ENCODE data around the gene CACNA1C.
"Not testable (repeated sequence)": the region's sequence is repeated elsewhere in the genome, so short reads cannot be mapped to it uniquely, and the experiment has no call there.

CACNA1C gene

DNA sequence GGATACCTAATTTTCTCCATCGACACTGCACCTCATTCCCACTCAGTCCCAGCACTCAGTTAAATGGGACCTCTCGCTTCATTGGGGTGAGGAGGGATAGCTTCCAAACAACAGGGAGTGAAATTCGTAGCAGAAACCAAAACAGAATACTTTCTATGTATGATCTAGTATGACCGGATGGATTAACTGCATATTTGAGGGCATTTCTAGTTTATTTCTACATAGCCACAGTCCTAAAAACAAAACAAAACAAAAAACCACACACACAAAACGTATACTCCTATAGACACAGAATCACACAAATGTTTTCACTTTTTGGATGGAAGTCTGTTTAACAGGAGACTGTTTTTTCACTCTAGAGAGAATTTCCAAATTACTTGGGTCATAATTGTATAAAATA lies 434.5 kb downstream of the CACNA1C start:
- no peak for DNase-seq (ENCODE audit: low read depth)

DNA sequence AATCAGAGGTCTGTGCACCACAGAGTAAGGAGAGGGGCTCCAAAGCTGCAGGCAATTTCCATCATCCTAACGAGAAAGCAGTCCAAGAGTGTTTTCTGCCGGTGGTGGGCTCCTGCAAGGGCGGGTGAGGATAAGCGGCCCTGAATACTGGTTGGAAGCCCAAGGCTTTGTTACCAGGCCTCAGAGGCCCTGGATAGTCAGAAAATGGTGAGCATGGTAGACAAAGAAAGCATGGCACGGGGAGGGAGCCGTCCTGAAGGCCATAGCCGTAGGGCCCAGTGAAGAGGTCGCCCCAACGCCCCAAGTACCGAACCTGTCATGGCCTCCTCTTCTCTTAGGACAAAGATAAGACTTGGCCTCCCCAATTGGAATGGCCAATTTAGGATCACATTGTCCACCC lies 435.3 kb downstream of the CACNA1C start:
- DNase-seq (ENCODE audit: low read depth) = no peak

DNA sequence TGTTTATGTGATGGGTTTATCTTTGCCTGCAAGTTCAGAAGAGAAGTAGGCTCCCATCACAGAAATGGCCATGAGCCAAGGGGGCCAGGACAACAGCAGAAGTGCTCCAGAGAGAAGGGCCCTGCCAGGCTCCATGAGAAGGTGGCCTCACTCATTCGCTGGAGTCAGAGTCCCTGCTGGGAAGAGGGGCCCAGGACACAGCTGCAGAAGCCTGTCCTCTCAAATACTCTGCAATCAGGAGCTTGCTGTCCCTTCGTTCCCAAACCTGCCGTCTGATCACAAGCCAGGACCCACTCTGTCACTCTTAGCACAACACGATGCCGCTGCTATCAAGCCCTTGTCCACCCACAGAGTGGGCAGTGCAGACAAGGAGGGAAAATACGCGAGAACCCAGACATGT lies 435.8 kb downstream of the CACNA1C start:
- no peak for DNase-seq (ENCODE audit: low read depth)

DNA sequence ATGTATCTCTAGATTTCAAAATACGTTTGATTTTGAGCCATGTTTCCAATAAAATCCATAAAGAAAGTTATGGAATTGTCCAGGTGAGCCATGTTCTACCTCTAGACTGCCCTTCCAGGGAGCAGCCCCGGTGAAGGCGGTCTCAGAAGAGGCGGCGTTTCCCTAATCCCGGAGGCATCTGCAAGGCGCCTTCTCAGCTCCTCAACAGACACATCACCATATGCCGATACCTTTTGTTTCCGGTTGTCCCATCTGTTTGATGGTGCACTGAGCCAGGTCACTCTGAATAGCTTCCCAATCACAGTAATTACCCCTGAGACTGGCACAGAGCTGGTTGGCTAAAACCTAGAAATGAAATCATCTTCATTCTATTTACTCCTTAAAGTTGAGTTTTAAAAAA lies 436.5 kb downstream of the CACNA1C start:
- no peak for DNase-seq (ENCODE audit: low read depth)

DNA sequence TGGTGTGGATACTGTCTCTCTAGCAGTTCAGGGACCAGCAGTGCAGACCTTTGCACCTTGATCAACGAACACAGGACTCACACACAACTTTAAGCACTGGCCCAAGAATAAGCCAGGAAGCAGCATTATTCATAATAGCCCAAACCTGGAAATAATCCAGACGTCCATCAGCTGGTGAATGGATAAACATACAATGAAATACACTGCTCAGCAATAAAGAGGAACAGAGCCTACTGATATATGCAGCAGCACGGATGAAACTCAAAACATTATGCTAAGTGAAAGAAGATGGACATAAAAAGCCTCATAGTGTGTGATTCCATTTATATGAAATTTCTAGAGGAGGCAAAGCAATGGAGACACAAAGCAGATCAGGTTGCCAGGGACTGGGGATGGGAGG lies 438.0 kb downstream of the CACNA1C start:
- no peak for DNase-seq (ENCODE audit: low read depth)

DNA sequence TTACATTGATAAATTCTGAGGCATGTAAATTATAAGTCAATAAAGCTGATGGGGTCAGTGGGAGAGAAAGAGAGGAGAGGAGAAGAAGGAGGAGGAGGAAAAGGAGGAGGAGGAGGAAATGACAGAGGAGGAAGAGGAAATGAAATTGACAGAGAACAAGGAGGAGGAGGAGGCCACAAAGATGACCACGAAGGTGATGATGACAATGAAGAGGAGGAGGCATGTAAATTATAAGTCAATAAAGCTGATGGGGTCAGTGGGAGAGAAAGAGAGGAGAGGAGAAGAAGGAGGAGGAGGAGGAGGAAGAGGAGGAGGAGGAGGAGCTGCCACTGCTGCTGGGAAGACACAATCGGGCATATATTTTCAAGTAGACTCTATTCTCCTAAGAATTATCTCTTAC lies 438.6 kb downstream of the CACNA1C start:
- DNase-seq (ENCODE audit: low read depth) = not testable (repeated sequence)

DNA sequence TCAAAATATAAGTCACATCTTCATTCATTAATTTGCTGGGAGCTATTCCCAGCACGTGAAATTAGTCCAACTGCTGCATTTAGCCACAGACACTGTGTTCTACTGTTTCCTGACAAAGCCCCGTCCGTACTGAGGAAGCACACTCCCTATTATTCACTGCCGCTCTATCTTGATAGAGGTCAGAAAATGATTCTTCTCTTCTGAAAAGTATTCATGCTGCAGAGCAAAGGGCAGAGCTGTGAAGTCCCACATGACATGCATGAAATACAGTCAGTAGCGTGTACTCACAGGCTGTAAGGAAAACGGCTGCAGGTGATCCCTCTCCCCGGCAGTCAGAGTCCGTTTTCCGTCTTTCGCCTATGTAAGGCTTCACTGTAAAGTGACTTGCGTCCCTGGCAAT lies 439.4 kb downstream of the CACNA1C start:
- DNase-seq (ENCODE audit: low read depth) = no peak

DNA sequence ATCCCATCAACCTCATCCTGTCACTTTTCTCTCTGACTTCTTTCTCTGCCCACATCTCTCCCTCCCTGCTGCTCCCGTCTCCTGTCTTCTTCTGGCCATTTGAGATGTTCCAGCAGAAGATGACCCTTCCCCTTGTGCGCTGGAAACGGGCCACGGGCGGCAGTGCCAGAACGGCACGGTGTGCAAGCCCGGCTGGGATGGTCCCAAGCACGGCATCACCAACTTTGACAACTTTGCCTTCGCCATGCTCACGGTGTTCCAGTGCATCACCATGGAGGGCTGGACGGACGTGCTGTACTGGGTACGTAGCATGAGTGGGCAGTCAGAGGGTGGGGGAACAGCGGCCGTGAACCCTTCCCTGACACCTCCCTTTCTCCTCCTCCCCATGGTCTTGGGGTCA lies 440.3 kb downstream of the CACNA1C start:
- DNase-seq (ENCODE audit: low read depth) = no peak

DNA sequence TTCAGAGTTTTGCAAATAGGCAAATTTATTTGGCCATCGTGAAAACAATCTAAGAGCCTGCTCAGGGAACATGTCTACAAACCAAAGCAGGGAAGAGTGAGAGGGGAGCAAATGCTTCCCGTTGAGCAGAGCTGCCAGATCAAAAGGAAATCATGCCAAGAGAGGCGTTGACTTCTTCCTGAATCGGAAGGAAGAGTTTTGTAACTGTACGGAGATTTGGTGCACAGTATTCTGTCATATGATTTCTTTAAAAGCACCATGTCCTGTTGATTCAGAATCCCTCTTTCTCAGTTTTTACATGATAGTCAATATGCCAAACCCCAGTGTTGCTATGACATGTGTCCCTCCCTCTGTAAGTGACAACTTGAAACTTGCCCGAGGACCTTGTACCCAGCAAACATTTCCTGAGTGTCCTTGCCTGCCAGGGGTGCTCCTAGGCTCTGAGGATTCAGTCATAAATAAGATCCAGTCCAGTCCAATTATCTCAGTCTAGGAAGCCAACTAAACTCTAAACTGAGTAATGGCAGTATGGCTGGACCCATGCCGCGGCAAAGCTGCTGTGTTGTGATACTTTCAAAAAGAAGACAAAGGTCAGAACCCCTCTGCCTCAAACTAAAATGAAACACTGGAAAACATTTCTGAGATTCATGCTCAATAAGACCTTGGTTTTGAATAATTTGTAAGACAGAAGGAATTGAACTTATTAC lies 441.9 kb downstream of the CACNA1C start:
- DNase-seq (ENCODE audit: low read depth) = no peak

DNA sequence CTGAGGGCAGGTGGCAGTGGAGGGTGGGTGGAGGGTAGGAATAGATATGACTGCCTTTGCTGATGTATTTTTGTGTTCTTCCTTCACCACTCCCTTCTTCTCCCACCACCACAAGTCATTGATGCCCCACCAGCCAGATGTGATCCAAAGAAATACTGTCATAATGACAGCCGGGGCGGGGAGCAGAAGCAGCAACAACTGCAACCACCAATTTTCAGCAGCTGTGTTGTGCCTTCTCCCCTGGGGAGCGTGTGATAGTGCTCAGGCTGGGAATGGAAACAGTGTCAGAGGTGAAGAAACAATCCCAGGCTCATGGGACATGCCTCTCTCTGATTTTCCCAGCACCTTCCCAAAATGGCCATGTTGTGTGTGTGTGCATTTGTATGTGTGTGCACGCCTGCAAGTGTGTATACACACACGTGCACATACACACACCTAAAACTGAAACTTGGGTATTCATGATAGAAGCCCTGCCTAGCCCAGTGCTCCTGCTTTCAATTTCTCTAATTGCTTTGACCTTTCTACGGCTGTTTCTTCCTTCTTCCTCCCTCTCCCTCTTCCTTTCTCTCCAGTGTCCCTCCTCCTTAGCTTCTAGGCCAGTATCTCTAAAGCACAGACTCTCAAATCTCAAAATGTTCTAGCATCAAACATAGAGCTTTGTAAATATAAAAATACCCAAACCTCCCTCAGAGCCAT lies 442.8 kb downstream of the CACNA1C start:
- DNase-seq (ENCODE audit: low read depth) = no peak

DNA sequence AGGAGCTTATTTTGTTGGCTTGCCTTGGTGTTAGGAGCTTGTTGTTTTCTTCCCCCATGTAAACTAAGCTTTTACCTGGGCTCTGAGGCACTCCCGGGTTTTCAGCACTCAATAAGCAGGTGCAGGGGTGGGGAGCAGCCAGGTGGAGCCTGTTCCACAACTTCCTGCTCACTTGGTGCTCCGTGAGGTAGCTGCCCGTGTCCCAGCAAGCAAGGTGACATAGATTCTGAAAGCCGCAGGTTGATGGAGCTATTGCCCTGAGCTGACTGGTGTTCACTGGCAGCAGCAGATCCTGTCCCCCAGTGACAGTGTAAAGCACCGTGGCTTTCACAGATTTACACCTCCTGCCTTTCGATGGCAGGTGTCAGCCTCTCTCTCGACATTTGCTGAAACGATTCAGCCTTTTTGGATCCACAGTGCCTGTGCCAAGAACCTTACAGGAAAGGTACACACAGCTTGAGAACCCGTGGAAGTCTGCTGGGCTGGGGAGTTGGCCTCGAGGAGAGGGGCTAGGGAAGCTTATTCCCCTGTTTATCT lies 446.2 kb downstream of the CACNA1C start:
- DNase-seq (ENCODE audit: low read depth) = no peak

DNA sequence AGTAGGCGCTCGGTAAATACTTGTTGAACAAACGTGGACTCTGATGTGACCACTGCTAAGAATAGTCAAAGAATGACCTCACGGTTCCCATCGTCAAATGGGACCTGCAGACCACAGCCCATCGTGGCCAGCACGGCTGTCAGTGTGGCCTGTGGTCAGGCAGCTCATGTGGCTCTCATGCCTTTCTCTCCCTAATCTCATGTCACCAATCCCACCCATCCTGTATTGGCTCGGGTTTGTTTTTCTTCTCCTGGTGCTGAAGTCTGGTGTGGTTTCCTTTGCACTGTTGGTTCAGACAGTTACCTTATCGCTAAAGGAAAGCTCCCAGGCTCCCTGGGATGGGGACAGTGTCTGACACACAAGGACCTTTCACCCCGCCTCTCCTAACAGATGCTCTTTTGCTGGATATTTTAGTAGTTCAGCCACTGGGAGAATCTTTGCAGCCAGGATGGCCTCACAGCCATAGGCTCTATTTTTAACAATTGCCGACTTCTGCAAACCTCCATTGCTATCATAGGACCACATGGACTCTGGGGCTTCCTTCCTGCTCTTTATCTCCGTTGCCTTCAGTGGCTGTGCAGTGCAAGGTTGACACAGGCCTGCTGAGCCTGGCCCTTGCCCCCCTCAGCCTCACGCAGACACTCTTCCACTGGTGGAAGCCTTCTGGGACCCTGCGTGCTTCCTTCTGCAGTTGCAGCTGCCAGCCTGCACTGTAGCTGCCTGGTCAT lies 448.8 kb downstream of the CACNA1C start:
- DNase-seq (ENCODE audit: low read depth) = no peak

DNA sequence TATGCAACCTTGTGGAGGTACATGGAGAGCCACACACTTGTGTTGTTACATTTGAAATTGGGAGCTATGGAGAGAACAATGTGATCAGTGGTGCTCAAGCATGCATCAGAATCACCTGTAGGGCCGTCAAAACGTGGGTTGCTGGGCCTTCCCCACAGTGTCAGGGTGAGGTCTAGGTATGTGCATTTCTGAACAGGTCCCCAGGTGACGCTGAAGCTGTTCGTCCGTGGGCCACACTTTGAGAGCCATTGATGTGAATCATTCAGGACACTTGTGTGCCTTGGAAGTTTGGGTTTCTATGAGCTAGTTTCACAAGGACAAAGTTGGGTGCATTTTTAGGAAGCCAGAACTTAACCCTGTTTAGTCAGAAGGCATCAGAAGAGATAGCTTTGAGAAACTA lies 450.2 kb downstream of the CACNA1C start:
- no peak for DNase-seq (ENCODE audit: low read depth)

DNA sequence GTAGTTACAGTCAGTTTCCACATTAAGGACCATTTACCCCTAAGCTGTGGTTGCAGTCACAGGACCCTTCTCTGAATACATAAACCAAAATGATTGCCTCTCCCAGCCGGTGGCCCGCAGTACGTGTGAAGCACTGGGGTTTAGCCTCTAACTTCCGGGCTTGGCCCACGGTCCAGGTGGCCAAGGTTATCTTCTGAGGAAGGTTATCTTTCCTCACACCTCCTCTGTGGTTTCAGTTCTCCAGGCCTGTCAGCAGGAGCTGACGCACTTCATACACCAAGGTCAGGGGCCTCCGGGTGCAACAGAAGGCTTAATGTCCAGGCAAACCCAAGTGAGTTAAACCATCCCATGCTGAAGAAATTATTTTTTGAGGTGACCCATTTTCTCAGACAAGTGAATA lies 451.0 kb downstream of the CACNA1C start:
- DNase-seq (ENCODE audit: low read depth) = no peak

DNA sequence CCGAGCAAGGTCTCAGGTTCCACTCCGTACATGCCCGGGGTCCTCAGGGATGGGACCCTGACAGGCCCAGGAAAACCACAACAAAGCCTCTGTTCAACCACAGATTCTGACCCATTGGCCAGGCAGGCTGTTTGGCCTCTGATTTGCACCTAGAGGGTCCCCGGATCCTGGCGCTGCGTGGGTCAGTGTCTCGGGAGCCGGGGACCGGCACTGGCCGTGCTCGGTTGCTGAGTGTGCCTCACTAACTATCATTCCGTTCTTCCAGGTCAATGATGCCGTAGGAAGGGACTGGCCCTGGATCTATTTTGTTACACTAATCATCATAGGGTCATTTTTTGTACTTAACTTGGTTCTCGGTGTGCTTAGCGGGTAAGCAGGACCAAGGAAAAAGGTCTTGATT lies 451.8 kb downstream of the CACNA1C start:
- DNase-seq (ENCODE audit: low read depth) = no peak

DNA sequence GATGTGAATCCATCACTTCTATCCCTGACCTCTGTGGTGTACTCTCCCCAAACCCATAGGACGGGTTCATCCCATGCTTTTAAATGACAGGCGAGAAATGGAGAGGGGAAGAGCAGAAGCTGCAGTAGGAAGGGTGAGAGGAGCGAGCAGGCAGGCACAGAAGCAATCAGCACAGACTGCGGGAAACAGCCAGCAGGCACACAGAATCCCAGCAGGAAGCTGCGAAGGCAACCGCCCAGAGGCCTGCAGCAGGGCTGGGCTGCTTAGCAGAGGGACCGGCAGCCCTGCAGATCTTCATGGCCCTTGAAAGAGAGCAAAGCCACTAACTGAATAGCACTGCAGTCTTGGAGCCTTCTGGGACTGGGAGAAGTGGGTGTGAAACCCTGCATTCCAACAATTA lies 455.0 kb downstream of the CACNA1C start:
- DNase-seq (ENCODE audit: low read depth) = no peak

DNA sequence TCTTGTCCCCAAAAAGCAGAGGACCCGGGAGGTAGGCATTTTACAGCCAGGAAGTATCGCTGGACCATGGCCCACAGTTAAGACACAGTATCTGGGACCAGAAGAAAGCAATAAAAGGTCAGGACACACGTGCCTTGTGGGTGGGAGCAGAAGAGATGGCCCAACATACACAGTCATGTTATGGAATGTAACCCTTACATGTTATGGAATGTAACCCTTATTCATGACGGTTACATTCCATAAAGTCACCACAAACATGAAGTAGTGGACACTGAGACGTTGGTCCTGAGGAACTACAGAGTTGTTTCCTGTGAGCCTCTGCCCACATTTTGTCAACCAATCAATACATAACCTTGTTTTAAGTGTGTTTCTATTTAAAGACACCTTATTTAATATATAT lies 456.4 kb downstream of the CACNA1C start:
- DNase-seq (ENCODE audit: low read depth) = no peak

DNA sequence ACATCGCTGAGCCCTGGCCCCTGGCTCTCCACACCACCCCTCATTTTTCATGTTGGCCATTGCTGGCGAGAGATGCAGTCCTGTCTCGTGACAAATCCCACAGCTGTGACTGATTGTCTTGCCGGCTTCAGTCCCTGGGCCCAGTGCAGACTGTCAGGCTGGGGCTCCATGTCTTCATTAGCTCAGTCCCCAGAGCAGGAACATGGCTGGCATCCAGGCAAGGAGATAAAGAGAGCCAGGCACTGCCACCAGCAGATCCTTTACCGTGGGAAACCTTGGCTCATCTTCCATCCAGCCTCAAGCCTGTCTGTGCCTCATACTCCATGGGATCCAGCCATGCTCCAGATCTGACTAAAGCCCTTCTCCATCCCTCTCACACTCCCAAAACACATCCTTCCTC lies 457.3 kb downstream of the CACNA1C start:
- DNase-seq (ENCODE audit: low read depth) = no peak

DNA sequence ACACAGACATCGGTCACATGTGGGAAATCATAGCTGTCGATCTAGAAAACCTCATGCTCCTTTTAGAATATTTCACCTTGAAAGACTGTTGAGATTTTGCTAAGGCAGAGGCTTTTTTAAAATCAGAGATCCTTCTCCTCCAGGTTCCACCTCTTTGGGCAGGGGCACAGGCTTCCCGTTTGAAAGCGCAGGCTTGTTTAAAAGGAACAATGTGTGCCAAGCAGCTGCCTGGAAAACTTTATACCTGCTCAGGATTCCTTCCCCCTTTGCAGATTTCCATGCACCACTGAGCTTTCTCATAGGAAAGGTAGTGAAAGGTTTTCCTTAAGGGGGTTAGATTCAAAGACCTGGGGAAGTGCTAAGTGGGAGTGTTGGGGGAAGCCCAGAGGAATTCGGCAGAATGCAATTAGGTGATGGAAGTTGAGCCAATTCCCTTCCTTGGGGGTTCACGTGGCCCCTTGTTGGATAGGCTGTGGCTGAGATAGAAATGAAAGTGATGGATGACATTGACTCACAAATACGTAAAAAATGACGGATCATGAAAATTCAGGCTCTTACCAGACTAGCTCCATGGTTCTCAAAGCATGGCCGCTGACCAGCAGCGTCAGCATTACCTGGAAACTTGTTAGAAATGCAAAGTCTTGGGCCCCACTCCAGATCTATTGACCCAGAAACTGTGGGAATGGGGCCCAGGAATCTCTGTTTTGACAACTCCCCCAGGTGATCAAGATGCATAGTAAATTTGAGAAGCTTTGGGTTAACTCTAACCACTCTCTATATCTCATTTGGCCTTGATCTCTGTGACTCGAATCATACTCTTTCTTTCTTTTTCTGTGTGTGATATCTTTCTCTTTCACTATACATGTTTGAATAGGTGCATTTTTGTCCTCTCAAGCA lies 460.6 kb downstream of the CACNA1C start:
- no peak for DNase-seq (ENCODE audit: low read depth)

DNA sequence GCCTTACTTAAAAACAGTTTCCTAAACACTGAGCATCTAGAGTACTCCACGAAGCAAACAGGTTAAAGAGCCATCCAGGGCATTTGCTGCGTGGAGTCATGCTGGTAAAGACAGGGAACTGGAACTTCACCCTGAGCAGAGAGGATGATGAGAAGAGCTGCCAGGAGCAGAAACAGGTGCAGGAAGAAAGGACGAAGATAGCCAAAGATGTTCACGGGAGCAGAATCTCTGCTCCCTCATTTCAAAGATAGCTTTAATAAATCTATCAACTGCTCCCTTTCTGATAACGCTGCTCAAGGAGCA lies 461.2 kb downstream of the CACNA1C start:
- DNase-seq (ENCODE audit: low read depth) = no peak

DNA sequence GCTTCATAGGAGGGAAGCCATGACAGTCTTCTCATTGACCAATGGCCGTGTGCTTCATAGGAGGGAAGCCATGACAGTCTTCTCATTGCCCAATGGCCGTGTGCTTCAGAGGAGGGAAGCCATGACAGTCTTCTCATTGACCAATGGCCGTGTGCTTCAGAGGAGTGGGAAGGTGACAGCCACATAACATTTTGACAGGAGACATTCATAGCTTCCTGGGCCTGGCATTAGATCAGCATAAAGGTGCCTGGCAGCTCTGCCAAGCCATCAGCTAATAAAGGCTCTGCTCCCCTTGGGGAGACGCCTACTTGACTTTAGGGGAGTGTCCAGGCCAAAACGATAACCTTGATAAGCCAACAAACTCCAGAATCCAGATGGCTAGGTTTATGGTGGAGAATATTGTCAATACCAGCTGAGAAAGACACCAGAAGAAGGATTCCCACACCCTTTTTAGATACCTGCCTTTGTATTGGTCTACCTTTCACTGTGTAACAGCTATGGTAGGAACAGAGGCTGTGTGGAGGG lies 468.0 kb downstream of the CACNA1C start:
- no peak for DNase-seq (ENCODE audit: low read depth)

DNA sequence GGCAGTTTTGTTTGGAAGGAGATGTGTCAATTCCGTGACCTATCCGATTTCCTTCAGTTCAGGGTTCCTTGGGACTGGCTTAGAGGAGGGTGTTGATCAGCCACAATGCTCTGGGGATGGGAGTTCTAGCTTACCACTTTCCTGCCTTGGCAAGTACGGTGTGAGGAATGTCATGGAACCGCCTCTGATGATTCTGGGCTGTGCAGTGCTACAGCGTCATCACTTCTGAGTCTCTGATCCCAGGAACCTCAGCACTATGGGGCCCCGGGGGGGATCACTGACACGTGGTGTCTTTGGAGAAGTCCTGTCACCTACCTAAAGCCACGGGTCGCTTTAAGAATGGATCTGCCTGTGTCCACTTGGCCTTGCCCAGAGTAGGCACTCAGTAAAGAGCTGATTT lies 470.5 kb downstream of the CACNA1C start:
- DNase-seq (ENCODE audit: low read depth) = no peak

Data from GM04504 (cell line).